OCI-LY1 (cell line): Measurements from ENCODE around the gene ERMARD.

Experiments used
- H2AFZ ChIP-seq: fragments of 200-600 bp; sonication (generic), shearing (Covaris generic); 2 replicates; pipeline ENCODE4 v1.6.0; 2014; ENCODE audit warnings: antibody characterized with exemption, mild to moderate bottlenecking, low read length
- H3F3A ChIP-seq: fragments of 200-600 bp; sonication (generic), shearing (Covaris generic); 2 replicates; pipeline ENCODE4 v1.6.0; 2014; ENCODE audit warnings: mild to moderate bottlenecking, antibody characterized with exemption, low read length, moderate library complexity; ENCODE audit not compliant: insufficient read depth
- H3K27ac ChIP-seq: fragments of 200-600 bp; sonication (generic); 2 replicates; pipeline ENCODE4 v1.5.1; 2014; ENCODE audit warnings: low read length, mixed run types, mild to moderate bottlenecking, low read depth; ENCODE audit not compliant: poor library complexity, severe bottlenecking
- H3K27me3 ChIP-seq: fragments of 200-600 bp; sonication (generic); 2 replicates; pipeline ENCODE4 v1.6.0; 2014; ENCODE audit warnings: antibody characterized with exemption, mild to moderate bottlenecking, low read length, moderate library complexity; ENCODE audit not compliant: insufficient read depth
- H3K36me3 ChIP-seq: fragments of 200-600 bp; sonication (generic); 2 replicates; pipeline ENCODE4 v1.6.1; 2014; ENCODE audit warnings: mild to moderate bottlenecking, antibody characterized with exemption, low read length, moderate library complexity, mixed read lengths; ENCODE audit not compliant: insufficient read depth
- H3K4me1 ChIP-seq: fragments of 200-600 bp; sonication (generic); 2 replicates; pipeline ENCODE4 v1.5.1; 2014; ENCODE audit warnings: mild to moderate bottlenecking, low read length, moderate library complexity; ENCODE audit not compliant: insufficient read depth, severe bottlenecking
- H3K4me2 ChIP-seq: fragments of 200-600 bp; sonication (generic), shearing (Covaris generic); 2 replicates; pipeline ENCODE4 v1.6.1; 2014; ENCODE audit warnings: low read length
- H3K4me3 ChIP-seq: fragments of 200-600 bp; sonication (generic); 2 replicates; pipeline ENCODE4 v1.5.1; 2014; ENCODE audit warnings: low read length, low read depth, mild to moderate bottlenecking, mixed read lengths; ENCODE audit not compliant: poor library complexity, severe bottlenecking
- H3K79me2 ChIP-seq: fragments of 200-600 bp; shearing (Covaris generic); 2 replicates; pipeline ENCODE4 v1.6.1; 2016; ENCODE audit warnings: mixed run types, low read length, mixed read lengths; ENCODE audit not compliant: insufficient read depth
- H3K9ac ChIP-seq: fragments of 200-600 bp; sonication (generic), shearing (Covaris generic); 2 replicates; pipeline ENCODE4 v1.6.1; 2014; ENCODE audit warnings: mild to moderate bottlenecking, low read length, mixed read lengths
- H3K9me2 ChIP-seq: fragments of 200-600 bp; sonication (generic), shearing (Covaris generic); 2 replicates; pipeline ENCODE4 v1.6.1; 2014; ENCODE audit warnings: low read depth, mild to moderate bottlenecking, low read length, mixed read lengths
- H3K9me3 ChIP-seq: fragments of 200-600 bp; shearing (Covaris generic); 2 replicates; pipeline ENCODE4 v1.6.1; 2014; ENCODE audit warnings: low read length, mixed read lengths
- H4K20me1 ChIP-seq: fragments of 200-600 bp; sonication (generic), shearing (Covaris generic); 2 replicates; pipeline ENCODE4 v1.6.0; 2016; ENCODE audit warnings: mild to moderate bottlenecking, low read length; ENCODE audit not compliant: insufficient read depth
- EZH2 ChIP-seq: fragments of 200-600 bp; sonication (generic), shearing (Covaris generic); IDR thresholded peaks from 2 replicates; pipeline ENCODE4 v1.8.0; 2017; ENCODE audit warnings: borderline replicate concordance, mixed run types, mild to moderate bottlenecking, antibody characterized with exemption, low read length, moderate library complexity, mixed read lengths
- TF ChIP-seq, protein P1 (sequence below): fragments of 200-600 bp; sonication (generic), shearing (Covaris generic); IDR thresholded peaks from 2 replicates; pipeline ENCODE4 v1.5.1; 2017; ENCODE audit warnings: mild to moderate bottlenecking, antibody characterized with exemption, low read length, moderate library complexity, mixed read lengths

ERMARD gene

DNA sequence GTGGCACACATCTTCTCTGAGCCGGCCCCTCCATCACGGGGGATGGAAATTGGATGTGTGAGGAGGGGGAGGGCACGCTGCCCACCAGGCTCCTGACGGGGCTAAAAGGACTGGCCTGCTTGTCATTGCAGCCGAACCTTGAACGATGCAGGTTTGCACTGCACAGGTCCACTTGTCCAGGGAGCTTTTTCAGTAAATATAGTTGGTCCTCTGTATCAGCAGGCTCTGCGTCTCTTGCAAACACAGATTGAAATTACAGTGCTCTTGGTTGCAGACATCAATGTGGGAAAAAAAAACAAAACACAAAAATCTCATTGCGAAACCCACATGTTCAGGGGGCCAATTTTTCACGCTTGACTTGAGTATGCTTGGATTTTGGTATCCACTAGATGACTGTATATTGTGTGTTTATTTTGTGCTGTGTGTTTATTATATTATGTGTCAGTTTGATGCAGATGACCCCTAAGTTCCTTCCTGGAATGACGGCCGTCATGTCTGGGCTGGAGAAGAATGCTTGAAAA, 29.2 kb downstream of the ERMARD start:
- peaks cover 18% of the 10 kb centered on the region for H3K36me3 ChIP-seq
- H3K79me2 ChIP-seq = no peaks in the 10 kb centered on the region
- H3K27me3 ChIP-seq = no peaks in the 10 kb centered on the region
- H3K27ac ChIP-seq = no peak overlapping the region
- H3F3A ChIP-seq = no peaks in the 10 kb centered on the region
- no peaks in the 10 kb centered on the region for H3K9me3 ChIP-seq
- H3K4me2 ChIP-seq = no peak overlapping the region
- H2AFZ ChIP-seq = no peak overlapping the region
- H3K4me1 ChIP-seq = no peaks in the 10 kb centered on the region
- TF ChIP-seq, protein P1, sequence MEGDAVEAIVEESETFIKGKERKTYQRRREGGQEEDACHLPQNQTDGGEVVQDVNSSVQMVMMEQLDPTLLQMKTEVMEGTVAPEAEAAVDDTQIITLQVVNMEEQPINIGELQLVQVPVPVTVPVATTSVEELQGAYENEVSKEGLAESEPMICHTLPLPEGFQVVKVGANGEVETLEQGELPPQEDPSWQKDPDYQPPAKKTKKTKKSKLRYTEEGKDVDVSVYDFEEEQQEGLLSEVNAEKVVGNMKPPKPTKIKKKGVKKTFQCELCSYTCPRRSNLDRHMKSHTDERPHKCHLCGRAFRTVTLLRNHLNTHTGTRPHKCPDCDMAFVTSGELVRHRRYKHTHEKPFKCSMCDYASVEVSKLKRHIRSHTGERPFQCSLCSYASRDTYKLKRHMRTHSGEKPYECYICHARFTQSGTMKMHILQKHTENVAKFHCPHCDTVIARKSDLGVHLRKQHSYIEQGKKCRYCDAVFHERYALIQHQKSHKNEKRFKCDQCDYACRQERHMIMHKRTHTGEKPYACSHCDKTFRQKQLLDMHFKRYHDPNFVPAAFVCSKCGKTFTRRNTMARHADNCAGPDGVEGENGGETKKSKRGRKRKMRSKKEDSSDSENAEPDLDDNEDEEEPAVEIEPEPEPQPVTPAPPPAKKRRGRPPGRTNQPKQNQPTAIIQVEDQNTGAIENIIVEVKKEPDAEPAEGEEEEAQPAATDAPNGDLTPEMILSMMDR = no peak
- TF ChIP-seq EZH2 = no peak
- H3K4me3 ChIP-seq = no peak overlapping the region
- H4K20me1 ChIP-seq = no peaks in the 10 kb centered on the region
- no peaks in the 10 kb centered on the region for H3K9me2 ChIP-seq
- no peak overlapping the region for H3K9ac ChIP-seq

- H3K9me3 ChIP-seq = no peaks in the 10 kb centered on the region
Measured at GRCh38 chr6:169782966-169783365, 31.5 kb downstream of the ERMARD start.

DNA sequence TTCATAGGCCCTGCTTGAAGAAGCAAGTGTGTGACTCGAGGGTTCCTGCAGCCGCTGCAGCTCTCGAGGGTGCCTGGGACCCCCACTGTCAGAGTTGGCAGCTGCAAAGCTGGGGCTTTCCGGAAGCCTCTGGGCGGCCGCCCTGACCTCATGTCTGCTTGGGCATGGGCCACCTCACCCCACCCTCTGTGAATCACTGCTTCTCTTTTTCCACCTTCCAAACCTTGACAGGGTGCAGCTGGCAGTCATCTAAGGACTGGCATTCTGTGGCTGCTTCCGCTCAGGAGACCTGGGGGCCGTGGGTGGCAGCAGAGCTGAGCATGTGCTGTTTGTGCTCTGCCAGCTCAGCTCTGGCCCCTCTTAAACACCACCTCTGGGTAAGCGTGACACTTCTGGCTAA, 32.0 kb downstream of the ERMARD start:
- Histone ChIP-seq H3K4me2 (no peak overlapping the region), H3K36me3 (peaks cover 13% of the 10 kb centered on the region), H3K9me2 (no peaks in the 10 kb centered on the region), H3K9ac (no peak overlapping the region), H3K27me3 (no peaks in the 10 kb centered on the region), H4K20me1 (no peaks in the 10 kb centered on the region), H3K4me1 (no peaks in the 10 kb centered on the region), H2AFZ (no peak overlapping the region), H3K27ac (no peak overlapping the region), H3K4me3 (no peak overlapping the region), H3K79me2 (no peaks in the 10 kb centered on the region), H3K9me3 (no peaks in the 10 kb centered on the region), H3F3A (no peaks in the 10 kb centered on the region)
- TF ChIP-seq, protein P1 = no peak
- no peak for TF ChIP-seq EZH2

More at GRCh38 chr6:169782966-169783365, 31.5 kb downstream of the ERMARD start:
- H3F3A ChIP-seq = no peaks in the 10 kb centered on the region
- no peaks in the 10 kb centered on the region for H4K20me1 ChIP-seq
- no peak overlapping the region for H3K27ac ChIP-seq
- H3K9me2 ChIP-seq = no peaks in the 10 kb centered on the region
- no peak for TF ChIP-seq EZH2
- TF ChIP-seq, protein P1 = no peak
- H3K79me2 ChIP-seq = no peaks in the 10 kb centered on the region
- H3K36me3 ChIP-seq = peaks cover 13% of the 10 kb centered on the region
- H2AFZ ChIP-seq = no peak overlapping the region
- no peak overlapping the region for H3K4me3 ChIP-seq
- H3K9ac ChIP-seq = no peak overlapping the region
- no peaks in the 10 kb centered on the region for H3K4me1 ChIP-seq
- H3K4me2 ChIP-seq = no peak overlapping the region
- H3K27me3 ChIP-seq = no peaks in the 10 kb centered on the region
